HepG2 (cell line): ENCODE results near the gene KCNK5. TPM values are rescaled to one million over a fixed set of nuclear protein-coding genes. Genes with fewer than 3 reads are reported as not detected.

ENCODE experiments used
- ATAC-seq: fragments of 200-7000 bp; cut with Tn5 transposase; 3 replicates; pipeline ENCODE4 v1.9.1; 2020; ENCODE audit warnings: mild to moderate bottlenecking, moderate library complexity
- BruUV-seq: library from RNA; stranded (reverse); fragments of 400-500 nt; replicated peaks from 2 replicates; lab custom pipeline; 2021; lab: Mats Ljungman, UMichigan
- CTCF ChIA-PET: fragments of 300-600 bp; formaldehyde crosslinking; extraction: SDS; loops from one replicate; lab custom pipeline; 2021; ENCODE audit warnings: low total read pairs, inconsistent platforms, low intra/inter-chr PET ratio; lab: Yijun Ruan, JAX
- POLR2A ChIA-PET: fragments of 350-600 bp; sonication (Branson Sonifier 250); formaldehyde crosslinking; loops from one replicate; lab custom pipeline; 2020; ENCODE audit warnings: antibody characterized with exemption, inconsistent platforms; lab: Yijun Ruan, JAX
- DNase-seq: peaks from one replicate; pipeline ENCODE4 v3.0.0-alpha.2; 2015; ENCODE audit warnings: low spot score
- FAIRE-seq: peaks from 3 replicates; lab custom pipeline; 2011; peaks lifted over from hg19 to GRCh38; lab: Jason Lieb, UNC
- H2AFZ ChIP-seq: one replicate; pipeline ENCODE4 v1.6.1; 2011; ENCODE audit warnings: low read length, inconsistent platforms
- H3K27ac ChIP-seq: fragments of 300-600 bp; 3 replicates; pipeline ENCODE4 v1.8.0; 2011; ENCODE audit warnings: mixed run types, mild to moderate bottlenecking, mixed read lengths, low read length, inconsistent platforms; ENCODE audit not compliant: insufficient read depth; ENCODE audit errors: extremely low read length
- H3K27me3 ChIP-seq, 2 experiments: fragments of 200-600 bp in 1 of 2; 2 replicates in 1 of 2; 3 replicates in 1 of 2; pipeline versions ENCODE4 v1.6.0 to v1.8.0; 2011; ENCODE audit warnings: low read length in 2 of 2, mild to moderate bottlenecking in 2 of 2, moderate library complexity in 2 of 2, inconsistent platforms in 1 of 2; ENCODE audit not compliant: insufficient read depth in 2 of 2, control insufficient read depth in 1 of 2
- H3K36me3 ChIP-seq, 2 experiments: fragments of 200-600 bp in 1 of 2; replicated peaks in 1 of 2; 2 replicates in 1 of 2; 3 replicates in 1 of 2; pipeline versions ENCODE4 v1.5.1 to v1.8.0; 2011; ENCODE audit warnings: low read length in 2 of 2, inconsistent platforms in 1 of 2; ENCODE audit not compliant: insufficient read depth in 2 of 2, control insufficient read depth in 1 of 2
- H3K4me1 ChIP-seq: 2 replicates; pipeline ENCODE4 v1.5.1; 2012; ENCODE audit warnings: low read length, inconsistent platforms; ENCODE audit not compliant: insufficient read depth
- H3K4me2 ChIP-seq: 2 replicates; pipeline ENCODE4 v1.6.0; 2011; ENCODE audit warnings: low read depth, low read length, inconsistent platforms
- H3K4me3 ChIP-seq, 3 experiments: fragments of 200-600 bp in 1 of 3; sonication (generic), shearing (Covaris generic) in 1 of 3; replicated peaks in 1 of 3; 2 replicates each; pipeline ENCODE4 v1.5.1; 2011 to 2016; ENCODE audit warnings: low read length in 3 of 3, inconsistent platforms in 2 of 3, low read depth in 2 of 3, mild to moderate bottlenecking in 2 of 3, control low read depth in 1 of 3, mixed read lengths in 1 of 3; ENCODE audit not compliant: insufficient read depth in 1 of 3
- H3K79me2 ChIP-seq: one replicate; pipeline ENCODE4 v1.6.1; 2011; ENCODE audit warnings: low read length, inconsistent platforms; ENCODE audit not compliant: insufficient read depth
- H3K9ac ChIP-seq: 2 replicates; pipeline ENCODE4 v1.6.0; 2011; ENCODE audit warnings: mild to moderate bottlenecking, low read depth, low read length, inconsistent platforms; ENCODE audit not compliant: insufficient read depth
- H3K9me3 ChIP-seq: 2 replicates; pipeline ENCODE4 v1.5.1; 2012; ENCODE audit warnings: mild to moderate bottlenecking, low read length
- H4K20me1 ChIP-seq: 2 replicates; pipeline ENCODE4 v1.6.0; 2011; ENCODE audit warnings: inconsistent platforms, mild to moderate bottlenecking, low read length, moderate library complexity; ENCODE audit not compliant: insufficient read depth
- CEBPB ChIP-seq: IDR thresholded peaks from 2 replicates; pipeline ENCODE4 v1.6.1; 2011; ENCODE audit warnings: low read depth, low read length, improper control_type of control experiment, borderline replicate concordance
- NFIC ChIP-seq: IDR thresholded peaks from 2 replicates; pipeline ENCODE4 v1.6.1; 2012; ENCODE audit warnings: mild to moderate bottlenecking, low read length, inconsistent platforms
- PLSCR1 ChIP-seq: sonication (generic); formaldehyde crosslinking; IDR thresholded peaks from 2 replicates; pipeline ENCODE4 v1.5.0; 2020; ENCODE audit warnings: missing genetic modification reagents, mild to moderate bottlenecking, borderline replicate concordance
- SKIL ChIP-seq: sonication (generic); formaldehyde crosslinking; IDR thresholded peaks from 2 replicates; pipeline ENCODE4 v1.8.0; 2022; ENCODE audit warnings: missing genetic modification reagents, mild to moderate bottlenecking, moderate library complexity, borderline replicate concordance
- TCF7L2 ChIP-seq: IDR thresholded peaks from 2 replicates; pipeline ENCODE4 v1.6.1; 2011; ENCODE audit warnings: mild to moderate bottlenecking, low read depth, low read length, moderate library complexity
- TFE3 ChIP-seq: IDR thresholded peaks from 2 replicates; pipeline ENCODE4 v1.6.1; 2016
- U2AF2 ChIP-seq: fragments of 200-400 bp; formaldehyde crosslinking; IDR thresholded peaks from 2 replicates; pipeline ENCODE4 v1.6.1; 2017; ENCODE audit warnings: low read depth, mild to moderate bottlenecking, low read length
- ZBTB49 ChIP-seq: sonication (generic); formaldehyde crosslinking; IDR thresholded peaks from 2 replicates; pipeline ENCODE4 v1.4.0; 2020; ENCODE audit warnings: missing genetic modification reagents, borderline replicate concordance
- ZNF510 ChIP-seq: sonication (generic); formaldehyde crosslinking; IDR thresholded peaks from 2 replicates; pipeline ENCODE4 v1.4.0; 2020; ENCODE audit warnings: low read depth, mild to moderate bottlenecking, missing genetic modification reagents
- ZNF512 ChIP-seq: sonication (generic); formaldehyde crosslinking; IDR thresholded peaks from 2 replicates; pipeline ENCODE4 v1.4.0; 2020; ENCODE audit warnings: mild to moderate bottlenecking, missing genetic modification reagents
- ZNF552 ChIP-seq: sonication (generic); formaldehyde crosslinking; IDR thresholded peaks from 2 replicates; pipeline ENCODE4 v1.9.0; 2022; ENCODE audit warnings: missing genetic modification reagents, mild to moderate bottlenecking, borderline replicate concordance
- ZNF639 ChIP-seq: conservative IDR thresholded peaks from 2 replicates; pipeline ENCODE4 v1.6.1; 2018; ENCODE audit warnings: missing genetic modification reagents
- ZNF782 ChIP-seq: sonication (generic); formaldehyde crosslinking; IDR thresholded peaks from 2 replicates; pipeline ENCODE4 v1.4.0; 2020; ENCODE audit warnings: missing genetic modification reagents, mild to moderate bottlenecking, borderline replicate concordance
- WGBS: methylation state at CpG from one replicate; pipeline ENCODE4 v1.1.6; 2017; ENCODE audit warnings: low lambda C conversion rate; 5-methylcytosine and 5-hydroxymethylcytosine counted together
- in situ Hi-C: cut with HindIII; loops from 2 replicates; pipeline ENCODE4 v1.10.0; 2017; ENCODE audit warnings: low pct_unique_long_range_greater_than_20kb; ENCODE audit not compliant: extremely low pct_ligation_motif_present
- intact Hi-C: fragments of 100-400 bp; cut with micrococcal nuclease; formaldehyde crosslinking; loops from one replicate; pipeline ENCODE4 v1.10.0; 2022; ENCODE audit not compliant: unreplicated experiment
- polyA plus RNA-seq, 8 experiments: library from polyadenylated mRNA; depleted of rRNA in 3 of 8; stranded (reverse) in 7 of 8; unstranded in 1 of 8; fragments of >200 nt; fragmentation: Illumina TruSeq in 4 of 8; extraction: Trizol in 4 of 8; gene quantifications; 2 replicates each; pipeline versions ENCODE4 v1.2.1 to v1.2.3, GENCODE V29; 2011 to 2016; ENCODE audit warnings: low read depth in 4 of 8, missing spikeins in 1 of 8, mixed read lengths in 1 of 8; ENCODE audit not compliant: insufficient read depth in 1 of 8
- total RNA-seq, 5 experiments: library from RNA; depleted of rRNA; stranded (reverse); fragments of >200 nt; fragmentation: Illumina TruSeq; extraction: Trizol; gene quantifications; 2 replicates each; pipeline ENCODE4 v1.2.3, GENCODE V29; 2016; ENCODE audit warnings: low read depth in 1 of 5

The KCNK5 gene
- total and polyA plus RNA-seq, 2 of the 13 experiments (the other 11 are each of a cell fraction or from before 2014, with no cell fraction given): 0.04 TPM; not detected in 1

- intact Hi-C loops: no loop called here
- no peaks in the 10 kb centered on the region for H3K36me3 ChIP-seq
- DNase-seq: no peak
- CTCF ChIA-PET: no interaction called here
- no peaks in the 10 kb centered on the region for H4K20me1 ChIP-seq
- no TSS peak for BruUV-seq
- no peak overlapping the region for H3K9ac ChIP-seq
- no peak overlapping the region for H3K4me2 ChIP-seq
- no peaks in the 10 kb centered on the region; a peak in 1 of 5 replicates for H3K27me3 ChIP-seq
- H3K79me2 ChIP-seq: no peaks in the 10 kb centered on the region
- H3K4me3 ChIP-seq: no peak overlapping the region
- no peak overlapping the region for H3K27ac ChIP-seq
- in situ Hi-C loops: no loop called here
- no peaks in the 10 kb centered on the region for H3K4me1 ChIP-seq
- no peak for ATAC-seq
- WGBS: 36% methylated on average over 5 of the region's 5 CpGs
- H2AFZ ChIP-seq: no peak overlapping the region
- POLR2A ChIA-PET: no interaction called here
- no peak for FAIRE-seq
- H3K9me3 ChIP-seq: no peaks in the 10 kb centered on the region
- TF ChIP-seq NFIC (no peak), ZNF782 (CRISPR knock-in tag) (no peak), ZNF552 (CRISPR knock-in tag) (no peak), ZNF510 (CRISPR knock-in tag) (no peak), CEBPB (peak; percentile 95), TFE3 (CRISPR knock-in tag) (no peak), ZNF639 (CRISPR knock-in tag) (no peak), SKIL (CRISPR knock-in tag) (no peak), TCF7L2 (no peak), ZBTB49 (no peak), ZNF512 (CRISPR knock-in tag) (no peak), U2AF2 (no peak), PLSCR1 (CRISPR knock-in tag) (no peak)
Observed at GRCh38 chr6:39184906-39185580, 44.2 kb downstream of the KCNK5 start.
